ENCODE results near the gene CCND2.

The CCND2 gene

GRCh38 chr12:4277857-4278256 lies 4.3 kb downstream of the CCND2 start:
- DNase-seq: no peak

- peak; percentile 54 for DNase-seq
Observed at GRCh38 chr12:4278329-4279197, 5.0 kb downstream of the CCND2 start.

DNA sequence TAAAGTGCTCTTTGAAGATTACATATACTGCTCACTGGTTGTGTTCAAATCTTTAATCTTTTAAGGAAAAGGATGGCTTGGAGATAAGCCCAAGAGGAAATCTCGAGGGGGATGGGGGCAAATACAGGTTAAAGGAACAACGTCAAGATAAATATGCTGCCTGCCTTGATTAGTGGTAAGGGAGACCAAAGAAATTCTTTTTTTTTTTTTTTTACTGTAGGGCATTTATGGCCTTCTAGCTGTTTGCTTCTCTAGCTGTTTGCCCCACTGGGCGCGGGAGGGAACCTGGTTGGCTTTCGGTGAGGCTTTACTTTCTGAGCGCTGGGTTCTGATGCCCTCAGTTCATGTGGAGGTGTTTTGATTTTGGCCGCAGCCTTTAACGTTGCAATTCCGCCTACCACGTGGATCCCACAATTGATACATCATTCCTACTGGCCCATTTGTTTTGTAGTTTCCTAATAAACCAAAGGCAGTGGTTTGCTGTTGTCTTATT lies 5.7 kb downstream of the CCND2 start:
- no peak for DNase-seq

DNA sequence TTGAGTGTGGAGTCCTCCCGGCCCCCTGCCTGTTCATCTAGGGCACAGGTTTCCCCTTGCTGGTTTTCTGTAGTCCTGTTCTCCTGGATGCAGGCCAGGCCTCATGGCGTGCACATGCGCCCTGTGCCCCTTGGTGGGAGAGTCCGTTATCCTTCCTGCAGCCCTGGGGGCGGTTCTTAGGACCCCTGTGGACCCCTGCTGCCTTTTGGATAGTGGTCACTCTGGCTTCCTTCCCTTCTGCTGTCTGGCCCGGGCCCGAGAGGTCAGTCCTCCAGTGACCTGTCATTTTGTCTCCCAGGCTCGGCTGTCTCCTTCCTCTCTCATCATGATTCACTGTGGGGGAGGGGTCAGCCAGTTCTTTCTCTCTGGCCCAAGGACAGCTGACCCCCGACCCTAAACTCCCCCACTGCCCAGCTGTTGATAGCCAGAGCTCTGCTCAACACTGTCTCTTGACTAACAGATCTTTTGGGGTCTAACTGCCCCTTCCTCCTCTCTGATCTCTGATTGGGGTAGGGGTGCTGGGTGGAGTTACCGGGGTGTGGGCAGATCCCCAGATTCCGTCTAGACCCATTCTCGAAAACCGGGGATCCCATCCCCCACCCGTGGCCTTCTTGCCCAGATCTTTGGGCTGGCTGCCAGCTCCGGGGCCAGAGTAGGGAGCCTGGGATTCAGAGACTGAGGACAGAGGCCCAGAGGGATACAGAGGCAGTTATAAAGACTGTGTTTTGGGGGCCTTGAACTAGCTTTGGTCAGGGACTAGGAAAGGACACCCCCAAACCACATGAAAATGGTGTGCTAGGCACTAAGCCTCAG lies 7.0 kb downstream of the CCND2 start:
- DNase-seq: no peak

GRCh38 chr12:4281173-4281654 lies 7.7 kb downstream of the CCND2 start:
- no peak for DNase-seq

- DNase-seq: no peak
Observed at GRCh38 chr12:4282103-4282891, 8.7 kb downstream of the CCND2 start.

DNA sequence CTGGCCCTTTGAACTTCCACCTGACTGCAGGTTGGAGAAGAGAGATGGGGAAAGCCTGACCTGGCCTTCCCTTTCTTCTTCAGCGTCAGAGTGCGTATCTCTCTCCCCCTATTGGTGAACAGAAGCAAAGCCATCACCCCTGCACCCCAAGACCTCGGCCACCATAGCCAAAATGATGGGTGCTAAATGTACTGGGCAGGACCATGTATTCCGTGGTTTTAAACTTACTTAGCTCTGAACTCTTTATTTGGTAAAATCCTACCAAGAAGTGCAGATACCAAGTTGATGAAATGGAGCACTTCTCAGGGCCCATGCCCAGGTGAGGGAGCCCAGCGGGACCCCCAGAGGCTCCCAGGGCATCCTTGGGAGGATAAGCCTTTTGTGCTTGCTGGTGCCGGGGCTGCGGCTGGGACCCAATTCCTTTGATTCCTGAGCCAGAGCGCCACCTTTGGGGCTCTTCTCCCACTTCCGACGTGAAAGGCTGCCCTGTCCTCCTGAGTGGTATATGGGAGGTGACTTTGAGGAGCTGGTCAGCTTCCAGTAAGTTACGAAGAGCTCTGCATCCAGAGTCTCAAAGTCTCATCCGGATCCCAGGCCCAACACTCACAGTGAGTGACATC lies 9.4 kb downstream of the CCND2 start:
- DNase-seq: no peak

GRCh38 chr12:4283512-4284255 lies 10.1 kb downstream of the CCND2 start:
- DNase-seq: no peak

- no peak for DNase-seq
Observed at GRCh38 chr12:4284306-4284705, 10.7 kb downstream of the CCND2 start.

DNA sequence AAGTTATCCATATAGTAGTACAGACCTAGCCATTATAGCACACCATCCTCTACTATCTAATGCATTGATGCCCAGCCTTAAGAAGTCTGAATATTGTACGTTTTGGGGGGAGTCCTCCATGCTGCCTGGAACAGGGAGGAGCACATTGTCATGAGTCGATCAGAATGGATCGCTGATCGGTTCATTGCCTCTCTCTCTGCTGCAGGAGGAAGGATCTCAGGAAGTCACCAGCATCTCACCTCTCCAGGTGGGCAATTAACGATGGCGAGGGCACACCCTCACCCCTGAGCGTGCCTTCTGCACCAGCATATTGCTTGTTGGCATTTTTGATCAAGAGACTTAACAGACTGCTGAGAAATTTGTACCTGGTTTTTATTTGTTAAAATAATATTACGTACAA lies 11.5 kb downstream of the CCND2 start:
- no peak for DNase-seq

- peak; percentile 29 for DNase-seq
Observed at GRCh38 chr12:4286228-4286627, 12.7 kb downstream of the CCND2 start.

DNA sequence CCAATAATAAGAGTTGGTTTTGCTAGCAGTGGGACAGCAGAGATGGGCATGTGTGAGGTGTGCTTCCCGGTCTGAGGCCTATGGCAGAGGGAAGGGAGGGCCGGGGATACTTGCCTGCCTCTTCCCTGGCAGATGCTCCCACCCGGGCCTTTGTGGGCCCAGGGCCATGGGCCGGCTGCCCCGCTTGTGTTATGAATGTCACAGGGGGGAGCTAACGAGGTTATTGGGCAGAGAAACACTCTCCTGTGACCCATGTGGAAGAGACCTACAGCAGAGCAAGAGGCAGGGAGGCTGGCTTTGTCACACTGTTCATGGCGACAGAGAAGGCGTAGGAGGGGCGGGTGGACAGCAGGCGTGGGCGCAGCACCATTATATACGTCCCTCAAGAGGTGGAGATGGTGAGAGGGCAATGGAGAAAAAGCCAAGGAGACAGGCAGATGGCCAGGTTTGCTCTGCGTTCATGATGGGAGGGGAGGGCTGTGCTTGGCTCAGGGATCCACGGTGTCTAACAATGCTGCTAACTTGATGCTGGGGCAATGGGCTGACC lies 13.3 kb downstream of the CCND2 start:
- DNase-seq: no peak

GRCh38 chr12:4287325-4288211 lies 14.0 kb downstream of the CCND2 start:
- peak; percentile 81 for DNase-seq

DNA sequence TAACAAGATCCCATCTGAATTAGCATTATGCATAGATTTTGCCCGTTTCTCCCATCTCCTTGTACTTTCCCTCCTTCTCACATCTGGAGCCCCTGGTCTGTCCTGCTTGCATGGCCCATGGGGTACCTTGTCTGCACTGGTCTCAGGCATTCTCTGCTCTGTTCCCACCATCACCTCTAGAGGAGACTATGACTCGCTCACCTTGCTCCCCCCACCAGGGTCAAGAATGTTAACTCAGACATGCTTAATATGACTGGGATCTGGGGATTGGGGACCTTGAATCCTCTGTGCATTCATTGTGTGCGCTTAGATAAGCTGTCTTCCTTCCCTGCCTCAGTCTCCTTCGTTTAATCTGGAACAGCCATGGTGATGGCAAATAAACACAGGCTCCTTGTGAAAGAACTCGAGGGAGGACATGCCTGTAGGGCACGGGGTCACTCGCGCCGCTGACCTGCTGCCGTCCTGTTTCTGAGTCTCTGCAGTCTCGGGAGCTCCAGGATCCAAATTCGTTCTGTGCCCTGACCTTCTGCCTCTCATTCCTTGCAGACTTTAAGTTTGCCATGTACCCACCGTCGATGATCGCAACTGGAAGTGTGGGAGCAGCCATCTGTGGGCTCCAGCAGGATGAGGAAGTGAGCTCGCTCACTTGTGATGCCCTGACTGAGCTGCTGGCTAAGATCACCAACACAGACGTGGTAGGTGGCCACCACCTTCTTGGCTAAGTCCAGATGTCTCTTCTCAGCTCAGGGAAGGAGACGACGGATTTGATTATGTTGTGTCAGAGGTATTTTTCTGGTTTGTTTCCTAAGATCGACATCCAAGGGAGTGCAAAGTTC lies 15.0 kb downstream of the CCND2 start:
- peak; percentile 78 for DNase-seq

GRCh38 chr12:4289231-4289878 lies 15.8 kb downstream of the CCND2 start:
- peak; percentile 94 for DNase-seq

DNA sequence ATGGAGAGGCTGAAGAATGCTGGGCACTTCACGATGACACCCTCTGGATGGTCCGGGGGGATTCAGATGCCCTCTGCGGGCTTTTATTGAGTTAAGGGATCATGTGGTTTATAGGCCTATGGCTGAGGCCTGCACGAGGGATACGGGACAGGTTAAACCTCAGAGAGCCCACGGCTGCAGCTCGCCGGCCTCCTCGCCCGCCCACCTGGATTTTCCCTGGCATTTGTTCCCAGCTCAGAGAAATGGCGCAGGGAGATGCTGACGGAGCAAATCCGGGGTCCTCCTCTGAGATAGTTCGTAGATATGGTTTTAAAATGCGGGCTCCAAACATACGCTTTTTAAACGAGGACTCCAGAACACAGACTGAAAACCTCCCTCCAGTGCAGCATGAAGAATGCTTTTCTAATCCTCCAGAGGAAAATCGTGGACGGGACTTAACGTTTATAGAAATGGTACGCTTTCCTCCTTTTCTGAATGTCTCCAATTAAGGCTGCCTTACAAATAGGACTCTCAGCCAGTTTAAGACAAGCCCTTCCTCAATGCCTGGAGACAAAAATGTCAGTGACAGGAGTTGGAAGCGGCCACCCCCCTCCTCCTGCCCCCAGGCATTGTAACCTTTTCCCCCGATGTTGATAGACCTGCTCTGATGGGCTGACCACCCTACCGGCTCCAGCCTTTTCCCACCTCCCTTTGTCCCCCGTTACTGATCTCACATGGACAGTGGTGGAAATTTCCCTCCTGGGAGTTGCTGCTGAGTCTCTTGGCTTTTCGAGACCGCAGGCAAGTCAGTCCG lies 16.6 kb downstream of the CCND2 start:
- no peak for DNase-seq

- DNase-seq: no peak
Observed at GRCh38 chr12:4292341-4293073, 18.9 kb downstream of the CCND2 start.
